GM18873 (cell line): ENCODE data around the gene NTPCR.

Experiments used
- ATAC-seq: cut with Tn5 transposase; IDR thresholded peaks from one replicate; pipeline ENCODE4 v1.9.1; 2021; ENCODE audit warnings: mild to moderate bottlenecking, moderate library complexity, moderate number of reproducible peaks; ENCODE audit not compliant: unreplicated experiment, low FRiP score

Gene NTPCR

DNA sequence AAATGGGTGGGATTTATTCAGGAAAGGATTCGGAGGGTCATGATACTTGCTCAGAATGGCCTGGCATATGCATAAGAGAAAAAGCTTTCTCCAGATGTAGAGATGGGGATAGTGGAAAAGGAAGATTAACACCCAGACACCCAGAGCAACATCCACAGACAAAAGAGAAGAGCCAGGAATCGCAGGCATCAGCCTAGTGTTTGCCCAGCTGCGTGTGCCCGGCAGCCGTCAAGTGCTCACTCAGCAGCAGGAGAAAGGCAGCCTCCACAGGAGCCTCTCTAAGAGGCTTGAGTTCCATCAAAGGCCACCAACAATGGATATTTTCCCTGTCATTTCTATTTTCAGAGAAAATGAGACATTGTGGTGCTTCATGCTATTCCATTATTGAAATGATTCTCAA, 54.7 kb downstream of the NTPCR start:
- no peak for ATAC-seq

DNA sequence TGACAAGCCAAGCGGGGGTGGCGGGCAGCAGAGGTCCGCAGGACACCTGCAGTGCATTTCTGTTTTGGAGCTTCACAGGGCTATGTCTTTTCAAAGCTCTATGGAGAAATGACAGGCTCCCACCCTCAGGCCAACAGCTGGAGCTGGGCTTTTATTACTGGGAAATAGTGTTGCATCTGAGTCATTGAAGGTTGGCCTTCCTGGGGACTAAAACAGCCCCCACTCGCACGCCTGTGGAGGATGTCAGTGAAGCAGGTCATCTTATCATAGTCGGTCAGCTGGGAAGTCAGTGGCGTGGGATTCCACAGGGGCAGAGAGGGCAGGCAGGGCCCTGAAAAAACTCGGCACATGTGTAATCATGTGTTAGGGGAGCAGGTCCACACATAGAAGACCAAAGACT, 55.3 kb downstream of the NTPCR start:
- no peak for ATAC-seq

DNA sequence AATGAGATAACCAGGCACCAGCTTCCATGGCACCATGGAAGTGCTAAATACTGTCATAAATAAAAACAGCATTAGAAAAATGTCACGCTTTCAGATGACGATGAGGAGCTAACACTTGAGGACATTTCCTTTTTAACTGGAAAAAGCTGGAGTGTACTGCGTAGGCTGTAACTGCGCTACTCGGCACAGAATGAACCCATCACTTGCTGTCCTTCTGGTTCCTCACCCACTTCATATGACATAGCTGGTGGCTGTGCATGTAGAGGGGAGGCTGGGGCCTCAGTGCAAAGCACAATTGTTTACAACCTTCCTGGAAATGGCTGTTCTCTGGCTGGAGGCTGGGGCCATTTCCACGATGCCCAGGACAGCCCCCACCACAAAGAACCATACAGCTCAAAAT, 55.7 kb downstream of the NTPCR start:
- no peak for ATAC-seq

GRCh38 chr1:233006541-233006973, 56.1 kb downstream of the NTPCR start:
- ATAC-seq = no peak

- no peak for ATAC-seq
Observed at GRCh38 chr1:233010146-233010545, 59.7 kb downstream of the NTPCR start.

DNA sequence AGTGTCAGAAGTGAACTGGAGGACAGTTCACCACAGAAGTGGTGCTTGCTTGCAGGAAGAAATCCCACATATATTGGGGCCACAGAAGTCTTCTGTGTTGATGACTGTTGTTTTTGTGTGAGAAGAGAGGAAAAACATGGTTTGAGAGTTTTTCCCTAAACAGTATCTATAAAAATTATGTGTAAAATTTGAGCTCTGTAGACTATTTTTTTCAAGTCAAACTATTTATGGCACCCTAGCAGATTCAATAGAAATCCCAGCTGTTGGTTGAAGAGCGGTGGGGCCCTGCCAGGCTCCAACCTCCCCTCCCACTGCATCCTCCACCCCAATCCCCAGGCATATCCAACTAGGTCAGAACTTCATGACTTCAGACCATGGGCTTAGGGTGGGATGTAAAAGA, 61.6 kb downstream of the NTPCR start:
- no peak for ATAC-seq

DNA sequence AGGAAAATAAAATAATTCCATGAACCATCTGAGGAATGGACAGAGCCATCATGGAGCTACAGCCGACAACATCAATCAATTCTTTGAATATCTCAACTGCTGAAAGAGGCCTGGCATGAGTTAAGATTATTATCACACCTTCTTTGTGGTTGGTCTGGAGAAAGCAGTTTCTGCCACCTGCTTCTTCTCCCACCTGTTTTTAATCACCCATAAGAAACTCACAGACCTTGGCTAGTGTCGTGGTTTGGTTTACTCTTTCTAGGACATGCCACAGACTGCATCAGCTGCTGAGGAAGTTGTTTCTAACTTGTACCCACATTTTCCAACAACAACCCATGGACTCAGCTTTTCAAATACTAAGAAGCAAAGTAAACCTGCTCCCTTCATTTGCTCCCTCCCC, 65.6 kb downstream of the NTPCR start:
- ATAC-seq = no peak

- ATAC-seq = no peak
Observed at GRCh38 chr1:233016798-233017197, 66.4 kb downstream of the NTPCR start.

GRCh38 chr1:233019083-233019482, 68.7 kb downstream of the NTPCR start:
- no peak for ATAC-seq

GRCh38 chr1:233019778-233020325, 69.4 kb downstream of the NTPCR start:
- ATAC-seq = no peak

- no peak for ATAC-seq
Observed at GRCh38 chr1:233020426-233020825, 70.0 kb downstream of the NTPCR start.

DNA sequence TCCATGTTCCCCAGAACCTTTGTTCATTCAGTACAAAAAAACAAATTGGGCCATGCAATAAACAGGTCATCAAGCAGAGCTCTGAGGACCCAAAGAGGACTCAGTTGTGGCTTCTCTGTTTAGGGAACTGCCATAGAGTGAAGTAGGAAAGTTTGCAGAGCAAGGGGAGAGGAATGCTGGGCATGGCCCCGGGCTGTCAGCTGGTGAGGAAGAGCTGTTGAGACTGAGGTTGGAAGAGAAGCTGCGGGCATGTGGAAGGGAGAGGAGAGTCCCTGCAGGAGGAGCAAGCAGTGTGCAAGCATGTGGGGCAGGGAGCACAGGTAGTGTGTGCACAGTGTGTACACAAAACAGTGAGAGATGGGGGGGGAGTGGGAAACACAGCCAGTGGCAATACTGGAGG, 71.8 kb downstream of the NTPCR start:
- no peak for ATAC-seq

DNA sequence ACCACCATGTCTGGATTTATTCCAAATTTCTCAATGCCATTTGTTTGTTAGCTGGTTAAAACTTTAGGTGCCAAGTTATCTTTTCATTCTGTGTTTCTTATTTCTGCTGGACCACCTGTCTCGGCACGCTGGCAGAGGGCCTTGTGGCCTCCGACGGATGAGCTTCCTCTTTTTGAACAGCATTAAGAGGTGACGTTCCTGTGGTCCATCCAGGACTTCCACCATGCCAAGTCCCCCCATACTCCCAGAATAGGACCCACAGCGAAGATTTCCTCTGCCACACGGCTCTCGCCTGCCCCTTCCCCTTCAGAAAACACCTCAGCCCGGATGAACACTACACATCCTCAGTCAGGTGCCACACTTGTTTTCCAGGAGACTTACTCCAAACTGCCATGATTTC, 73.8 kb downstream of the NTPCR start:
- ATAC-seq = no peak

- ATAC-seq = no peak
Observed at GRCh38 chr1:233025157-233025556, 74.7 kb downstream of the NTPCR start.

DNA sequence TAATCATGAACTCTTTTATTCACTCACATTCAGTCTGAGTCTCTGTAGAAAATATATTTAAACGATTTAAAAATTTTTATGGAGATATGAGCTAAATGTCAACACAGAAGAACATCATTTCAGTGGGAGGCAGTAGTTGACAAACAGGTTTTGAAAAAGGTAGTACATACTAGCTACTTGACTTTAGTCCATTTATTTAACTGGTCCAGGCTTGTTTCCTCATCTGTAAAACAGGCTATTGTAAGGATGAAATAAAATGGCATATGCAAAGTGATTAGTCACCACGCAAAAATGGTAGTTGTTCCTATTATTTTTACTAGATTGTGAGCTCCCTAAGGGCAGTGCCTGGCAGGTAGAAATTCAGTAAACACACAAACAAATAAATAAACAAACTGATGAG, 75.2 kb downstream of the NTPCR start:
- ATAC-seq = no peak

GRCh38 chr1:233027046-233027445, 76.6 kb downstream of the NTPCR start:
- no peak for ATAC-seq

- ATAC-seq = no peak
Observed at GRCh38 chr1:233031521-233031920, 81.1 kb downstream of the NTPCR start.

DNA sequence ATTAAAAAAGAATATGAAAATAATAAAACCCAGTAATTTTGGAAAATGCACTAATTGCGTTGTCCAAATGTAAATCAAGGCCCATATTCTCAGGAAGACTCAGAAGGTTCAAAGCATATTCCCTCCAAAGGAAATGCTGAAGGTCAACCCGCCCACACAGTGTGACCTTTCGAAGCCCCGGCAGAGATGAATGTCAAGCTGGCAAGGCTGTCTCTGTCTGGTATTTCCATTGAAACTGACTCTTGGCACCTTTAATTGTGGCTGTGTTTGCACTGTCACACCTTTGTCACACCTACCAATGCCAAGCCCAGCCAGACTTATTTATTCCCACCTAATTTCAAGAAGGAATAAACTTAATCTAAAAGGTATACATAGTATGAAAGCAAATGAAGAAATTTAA, 82.5 kb downstream of the NTPCR start:
- ATAC-seq = no peak

DNA sequence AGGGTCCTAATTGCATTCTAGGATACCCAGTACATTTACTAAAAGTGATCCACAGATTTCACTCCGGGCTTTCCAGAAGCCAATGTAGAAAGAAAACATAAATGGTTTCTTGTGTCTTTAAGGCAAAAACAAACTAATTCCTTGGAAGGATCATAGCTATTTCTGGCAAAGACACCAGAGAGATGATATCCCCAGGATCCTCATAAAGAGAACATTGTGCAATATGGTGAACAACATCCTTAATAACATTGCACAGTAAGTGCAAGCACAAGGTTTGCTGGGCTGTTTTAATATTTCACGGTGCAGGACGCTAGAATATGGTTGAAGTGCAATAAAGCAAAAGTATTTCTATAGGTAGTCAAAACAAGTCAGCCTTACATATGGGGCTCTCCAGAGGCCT, 83.0 kb downstream of the NTPCR start:
- ATAC-seq = no peak
